Dedifferentiated amniotic fluid mesenchymal stem cell (primary cell): ENCODE results near the gene KLHL42.
"Not testable (repeated sequence)": the region's sequence is repeated elsewhere in the genome, so short reads cannot be mapped to it uniquely, and the experiment has no call there.

Experiments used
- DNase-seq: peaks from one replicate; pipeline ENCODE4 v3.0.0-alpha.2; 2016; ENCODE audit errors: extremely low spot score

Gene KLHL42

GRCh38 chr12:27779920-27780611 lies at the start of gene KLHL42, which contains the start of gene MANSC4:
KLHL42 (plus strand) TSS chr12:27780233; CDS start chr12:27780331, 98 bp downstream.
MANSC4 (minus strand) TSS chr12:27780236; CDS start chr12:27771276, 8,960 bp downstream.
- peak; percentile 39 for DNase-seq

- DNase-seq, result no peak
Observed at GRCh38 chr12:27732281-27732680, 47.8 kb upstream of the KLHL42 start.

- no peak for DNase-seq
Observed at GRCh38 chr12:27733052-27733656, 46.9 kb upstream of the KLHL42 start.

GRCh38 chr12:27733791-27734190 lies 46.2 kb upstream of the KLHL42 start:
- no peak for DNase-seq

- DNase-seq, result not testable (repeated sequence)
Observed at GRCh38 chr12:27734321-27734720, 45.7 kb upstream of the KLHL42 start.

GRCh38 chr12:27743601-27744000 lies 36.4 kb upstream of the KLHL42 start:
- no peak for DNase-seq

- DNase-seq, result not testable (repeated sequence)
Observed at GRCh38 chr12:27745734-27746133, 34.3 kb upstream of the KLHL42 start.

GRCh38 chr12:27747111-27747820 lies 32.8 kb upstream of the KLHL42 start:
- DNase-seq, result no peak

- DNase-seq, result no peak
Observed at GRCh38 chr12:27751386-27752047, 28.5 kb upstream of the KLHL42 start.

GRCh38 chr12:27754795-27755194 lies 25.2 kb upstream of the KLHL42 start:
- no peak for DNase-seq

GRCh38 chr12:27756670-27757195 lies 23.3 kb upstream of the KLHL42 start:
- no peak for DNase-seq

GRCh38 chr12:27762757-27763156 lies 17.3 kb upstream of the KLHL42 start:
- DNase-seq, result no peak

- no peak for DNase-seq
Observed at GRCh38 chr12:27766587-27766986, 13.4 kb upstream of the KLHL42 start.

GRCh38 chr12:27769142-27769673 lies 10.8 kb upstream of the KLHL42 start:
- DNase-seq, result no peak

GRCh38 chr12:27771481-27772327 lies 8.3 kb upstream of the KLHL42 start:
- DNase-seq, result no peak

- DNase-seq, result no peak
Observed at GRCh38 chr12:27772328-27773049, 7.5 kb upstream of the KLHL42 start.

- no peak for DNase-seq
Observed at GRCh38 chr12:27777141-27777540, 2.9 kb upstream of the KLHL42 start.

- no peak for DNase-seq
Observed at GRCh38 chr12:27778206-27778605, 1.8 kb upstream of the KLHL42 start.

- DNase-seq, result no peak
Observed at GRCh38 chr12:27779416-27779919, 565 bp upstream of the KLHL42 start.
